ENCODE data around the gene SENP2.

The SENP2 gene

DNA sequence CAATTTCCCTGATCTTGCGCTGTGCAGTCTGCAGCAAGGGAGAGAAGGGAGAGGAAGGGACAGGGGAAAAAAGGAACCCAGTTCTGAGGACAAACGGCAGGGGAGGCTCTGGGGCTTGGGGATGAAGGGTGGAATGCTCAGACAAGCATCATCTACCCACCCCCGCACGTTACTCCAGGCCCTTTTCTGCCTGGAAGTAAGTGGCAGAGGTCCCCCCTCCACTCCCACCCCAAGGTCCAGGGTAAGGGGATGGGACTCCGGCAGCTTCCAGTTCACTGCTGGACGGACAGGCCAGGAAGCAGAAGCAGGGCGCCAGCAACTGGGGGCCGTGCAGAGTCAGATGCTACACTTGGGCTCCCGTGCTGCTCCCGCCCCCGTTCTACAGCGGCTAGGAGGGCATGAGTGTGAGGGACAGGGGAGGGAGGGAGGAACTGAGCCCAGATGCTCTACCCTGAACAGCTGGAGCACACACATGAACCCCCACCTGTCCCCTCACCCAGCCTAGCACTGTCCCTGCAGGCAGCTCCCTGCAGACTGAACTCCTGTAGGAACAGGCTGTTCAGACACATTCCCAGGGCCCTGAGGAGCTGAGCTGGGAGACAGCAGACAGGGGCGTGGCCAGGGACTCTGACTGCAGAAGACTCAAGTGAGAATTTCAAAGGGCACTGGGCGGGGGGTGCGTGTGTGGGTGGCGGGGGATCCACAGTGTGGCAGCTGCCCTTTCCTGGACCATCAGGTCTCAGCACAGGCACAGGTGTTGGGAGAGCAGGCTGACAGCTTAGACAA is 59.7 kb downstream of the SENP2 start:
- ChIA-PET CTCF (no interaction called here), POLR2A (no interaction called here)
- no peak for DNase-seq (ENCODE audit: extremely low spot score)
- TF ChIP-seq PKNOX1 (IDR thresholded peaks at IDR 0.05) (no peak), LEF1 (IDR thresholded peaks at IDR 0.05; ENCODE audit: borderline replicate concordance) (no peak), SP1 (IDR thresholded peaks at IDR 0.05) (no peak), ZNF384 (IDR thresholded peaks at IDR 0.05) (no peak), TARDBP (IDR thresholded peaks at IDR 0.05) (no peak), L3MBTL2 (conservative IDR thresholded peaks at IDR 0.05) (no peak), FOXK2 (IDR thresholded peaks at IDR 0.05) (no peak), BHLHE40 (IDR thresholded peaks at IDR 0.05; ENCODE audit: borderline replicate concordance) (no peak), HDGF (IDR thresholded peaks at IDR 0.05; ENCODE audit: borderline replicate concordance) (no peak), FOXA1 (IDR thresholded peaks at IDR 0.05) (no peak), FOXM1 (IDR thresholded peaks at IDR 0.05; ENCODE audit: borderline replicate concordance) (no peak)

GRCh38 chr3:185646382-185647133 is 60.5 kb downstream of the SENP2 start:
- POLR2A ChIA-PET, result no interaction called here
- DNase-seq (ENCODE audit: extremely low spot score), result no peak
- no peak for TF ChIP-seq ELF4 (IDR thresholded peaks at IDR 0.05)
- TF ChIP-seq PKNOX1 (IDR thresholded peaks at IDR 0.05), result no peak
- TF ChIP-seq SP1 (IDR thresholded peaks at IDR 0.05), result no peak
- CTCF ChIA-PET, result no interaction called here

GRCh38 chr3:185647134-185647879 is 61.2 kb downstream of the SENP2 start:
- TF ChIP-seq TARDBP (IDR thresholded peaks at IDR 0.05) (no peak), NFRKB (IDR thresholded peaks at IDR 0.05) (no peak), L3MBTL2 (conservative IDR thresholded peaks at IDR 0.05) (no peak), ARNT (IDR thresholded peaks at IDR 0.05) (no peak), ELF4 (IDR thresholded peaks at IDR 0.05) (no peak), CTBP1 (IDR thresholded peaks at IDR 0.05; ENCODE audit: borderline replicate concordance) (no peak)
- POLR2A ChIA-PET, result no interaction called here
- CTCF ChIA-PET, result interaction anchor here (1.4 kb wide), 1 partner anchor 13 kb away, joined by 5 read pairs; no protein-coding TSS in a partner anchor
- no peak for DNase-seq (ENCODE audit: extremely low spot score)

- ChIA-PET POLR2A (no interaction called here), CTCF (interaction anchor here (1.4 kb wide), 1 partner anchor 13 kb away, joined by 5 read pairs; no protein-coding TSS in a partner anchor)
- TF ChIP-seq HDGF (IDR thresholded peaks at IDR 0.05; ENCODE audit: borderline replicate concordance), result no peak
- no peak for TF ChIP-seq SUZ12 (IDR thresholded peaks at IDR 0.05)
- TF ChIP-seq PKNOX1 (IDR thresholded peaks at IDR 0.05), result no peak
- TF ChIP-seq CTBP1 (IDR thresholded peaks at IDR 0.05; ENCODE audit: borderline replicate concordance), result no peak
- no peak for TF ChIP-seq ZNF384 (IDR thresholded peaks at IDR 0.05)
- no peak for TF ChIP-seq FOXK2 (IDR thresholded peaks at IDR 0.05)
- no peak for TF ChIP-seq FOXM1 (IDR thresholded peaks at IDR 0.05; ENCODE audit: borderline replicate concordance)
- no peak for TF ChIP-seq LEF1 (IDR thresholded peaks at IDR 0.05; ENCODE audit: borderline replicate concordance)
- no peak for TF ChIP-seq SP1 (IDR thresholded peaks at IDR 0.05)
- no peak for TF ChIP-seq TARDBP (IDR thresholded peaks at IDR 0.05)
- no peak for TF ChIP-seq L3MBTL2 (conservative IDR thresholded peaks at IDR 0.05)
- no peak for TF ChIP-seq ARNT (IDR thresholded peaks at IDR 0.05)
- no peak for TF ChIP-seq BHLHE40 (IDR thresholded peaks at IDR 0.05; ENCODE audit: borderline replicate concordance)
Measured at GRCh38 chr3:185647880-185648210, 61.8 kb downstream of the SENP2 start.

DNA sequence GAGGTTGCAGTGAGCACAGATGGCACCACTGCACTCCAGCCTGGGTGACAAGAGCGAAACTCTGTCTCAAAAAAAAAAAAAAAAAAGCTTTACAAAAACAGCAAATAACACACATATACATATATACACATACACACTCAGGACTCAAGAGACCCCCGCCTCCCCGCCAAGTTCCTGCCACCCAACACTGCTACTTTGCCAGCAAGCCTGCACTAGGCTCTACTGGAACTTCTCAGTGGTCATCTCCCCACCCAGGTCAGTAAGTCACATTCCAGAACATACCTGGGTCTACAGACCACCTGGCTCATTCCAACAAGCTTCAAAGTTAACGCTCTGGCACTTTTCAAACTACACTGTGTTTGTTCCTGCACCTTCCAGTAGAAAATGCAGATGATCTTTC is 62.3 kb downstream of the SENP2 start:
- POLR2A ChIA-PET, result no interaction called here
- no peak for TF ChIP-seq FOXK2 (IDR thresholded peaks at IDR 0.05)
- TF ChIP-seq PKNOX1 (IDR thresholded peaks at IDR 0.05), result no peak
- no peak for TF ChIP-seq SUZ12 (IDR thresholded peaks at IDR 0.05)
- TF ChIP-seq FOXA1 (IDR thresholded peaks at IDR 0.05), result no peak
- no peak for TF ChIP-seq NFRKB (IDR thresholded peaks at IDR 0.05)
- no peak for TF ChIP-seq ARNT (IDR thresholded peaks at IDR 0.05)
- CTCF ChIA-PET, result interaction anchor here (1.4 kb wide), 1 partner anchor 12 kb away, joined by 5 read pairs; no protein-coding TSS in a partner anchor
- no peak for DNase-seq (ENCODE audit: extremely low spot score)

More at GRCh38 chr3:185647880-185648210, 61.8 kb downstream of the SENP2 start:
- no peak for DNase-seq (ENCODE audit: extremely low spot score)
